Neural progenitor cell (in vitro differentiated cells): Measurements from ENCODE around the gene ARHGEF25.

ENCODE experiments used
- CTCF ChIP-seq: fragments of 200-600 bp; sonication (generic); IDR thresholded peaks from 2 replicates; pipeline ENCODE4 v1.5.1; 2017; ENCODE audit warnings: antibody characterized with exemption, mild to moderate bottlenecking
- EZH2 ChIP-seq: fragments of 200-600 bp; sonication (generic); IDR thresholded peaks from 2 replicates; pipeline ENCODE4 v1.6.1; 2017; ENCODE audit warnings: antibody characterized with exemption, mild to moderate bottlenecking, moderate library complexity

- no peak for TF ChIP-seq CTCF
- no peak for TF ChIP-seq EZH2
These were observed 14.2 kb downstream of the ARHGEF25 start for GRCh38 chr12:57625261-57626032.
